GM19463 (cell line): ENCODE results near the gene ERCC2.
"Not testable (repeated sequence)": the region's sequence is repeated elsewhere in the genome, so short reads cannot be mapped to it uniquely, and the experiment has no call there.

ENCODE experiments used
- ATAC-seq: cut with Tn5 transposase; IDR thresholded peaks from one replicate; pipeline ENCODE4 v1.9.1; 2021; ENCODE audit warnings: mild to moderate bottlenecking, moderate library complexity; ENCODE audit not compliant: unreplicated experiment

Gene ERCC2

DNA sequence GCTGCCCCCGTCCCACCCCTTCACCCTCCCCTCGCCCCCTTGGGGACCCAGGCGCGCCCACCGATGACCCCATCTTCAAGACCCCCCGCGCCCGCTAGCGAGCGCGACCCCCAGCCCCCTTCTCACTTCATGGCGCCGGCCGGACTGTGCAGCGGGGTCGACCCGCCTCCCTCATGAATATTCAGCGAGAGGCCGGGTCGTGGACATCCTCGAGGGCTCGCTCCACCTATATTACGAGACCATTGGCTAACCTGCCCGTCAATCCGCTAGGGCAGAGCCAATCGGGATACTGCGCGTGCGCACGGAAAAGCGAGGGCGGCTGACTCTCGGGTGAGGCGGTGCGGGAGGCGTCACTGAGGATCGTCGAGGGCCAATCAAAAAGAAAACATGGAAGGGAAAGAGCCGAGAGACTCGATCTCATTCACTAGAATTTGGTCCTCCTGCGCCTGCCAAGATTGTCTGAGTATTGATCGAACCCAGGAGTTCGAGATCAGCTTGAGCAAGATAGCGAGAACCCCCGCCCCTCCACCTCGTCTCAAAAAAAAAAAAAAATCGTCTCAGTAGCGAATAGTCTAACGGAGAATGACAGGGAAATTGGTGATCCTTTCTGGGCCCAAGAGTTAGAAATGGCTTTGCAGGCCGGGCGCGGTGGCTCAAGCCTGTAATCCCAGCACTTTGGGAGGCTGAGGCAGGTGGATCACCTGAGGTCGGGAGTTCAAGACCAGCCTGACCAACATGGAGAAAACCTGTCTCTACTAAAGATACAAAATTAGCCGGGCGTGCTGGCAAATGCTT lies at the start of gene ERCC2:
TSS of gene ERCC2 (minus strand) at position 164 of the 795 bp plus-strand sequence. CDS start at position 131, 33 bp downstream.
- peak; percentile 98 for ATAC-seq

DNA sequence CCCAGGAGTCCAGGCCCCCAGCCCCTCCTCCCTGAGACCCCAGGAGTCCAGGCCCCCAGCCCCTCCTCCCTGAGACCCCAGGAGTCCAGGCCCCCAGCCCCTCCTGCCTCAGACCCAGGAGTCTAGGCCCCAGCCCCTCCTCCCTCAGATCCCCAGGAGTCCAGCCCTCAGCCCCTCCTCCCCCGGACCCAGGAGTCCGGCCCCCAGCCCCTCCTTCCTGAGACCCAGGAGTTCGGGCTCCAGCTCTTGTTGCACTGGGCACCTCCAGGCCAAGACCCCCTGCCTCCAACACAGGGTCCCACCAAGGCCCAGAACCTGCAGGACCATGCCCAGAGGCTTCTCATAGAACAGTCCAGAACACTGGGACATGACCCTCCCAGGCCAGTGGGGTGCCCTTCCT lies 49.5 kb upstream of the ERCC2 start:
- ATAC-seq: no peak

GRCh38 chr19:45419396-45419795 lies 49.0 kb upstream of the ERCC2 start:
- ATAC-seq: peak; percentile 59

DNA sequence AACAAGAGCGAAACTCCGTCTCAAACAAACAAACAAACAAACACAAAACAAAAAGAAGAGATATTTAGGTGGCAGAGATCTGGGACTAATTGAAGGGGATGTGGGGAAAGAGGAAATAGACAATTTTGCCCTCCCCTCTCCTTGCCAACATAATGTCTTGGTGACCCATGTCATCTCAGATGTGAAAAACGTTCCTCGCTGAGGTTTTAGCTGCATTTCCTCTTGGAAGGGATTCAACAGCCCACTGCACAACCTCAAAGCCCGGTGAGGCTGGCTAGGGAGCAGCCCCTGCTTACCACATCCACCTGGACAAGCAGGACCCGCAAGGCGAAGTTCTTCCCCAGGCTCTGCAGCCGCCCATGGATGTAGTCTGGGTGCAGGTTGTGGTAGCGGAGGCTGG lies 48.4 kb upstream of the ERCC2 start:
- no peak for ATAC-seq

DNA sequence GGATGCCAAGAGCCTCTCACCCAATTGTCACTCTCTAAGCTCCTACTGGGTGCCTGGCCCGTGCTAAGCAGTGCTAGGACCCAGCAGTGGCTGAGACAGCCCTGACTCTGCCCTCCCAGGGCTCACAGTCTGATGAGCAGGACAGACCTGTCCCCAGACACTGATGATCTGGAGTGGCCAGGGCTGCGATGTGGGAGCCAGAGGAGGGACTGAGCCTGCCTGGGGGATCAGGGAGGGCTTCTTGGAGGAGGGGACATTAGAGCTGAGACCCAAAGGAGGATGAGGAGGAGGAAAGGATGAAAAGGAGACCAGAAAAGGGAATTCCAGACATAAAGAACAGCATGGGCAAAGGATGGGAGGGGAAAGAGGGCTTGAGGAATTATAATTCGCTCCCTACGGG lies 46.8 kb upstream of the ERCC2 start:
- ATAC-seq: no peak

- ATAC-seq: no peak
Measured at GRCh38 chr19:45414468-45414867, 44.1 kb upstream of the ERCC2 start.

DNA sequence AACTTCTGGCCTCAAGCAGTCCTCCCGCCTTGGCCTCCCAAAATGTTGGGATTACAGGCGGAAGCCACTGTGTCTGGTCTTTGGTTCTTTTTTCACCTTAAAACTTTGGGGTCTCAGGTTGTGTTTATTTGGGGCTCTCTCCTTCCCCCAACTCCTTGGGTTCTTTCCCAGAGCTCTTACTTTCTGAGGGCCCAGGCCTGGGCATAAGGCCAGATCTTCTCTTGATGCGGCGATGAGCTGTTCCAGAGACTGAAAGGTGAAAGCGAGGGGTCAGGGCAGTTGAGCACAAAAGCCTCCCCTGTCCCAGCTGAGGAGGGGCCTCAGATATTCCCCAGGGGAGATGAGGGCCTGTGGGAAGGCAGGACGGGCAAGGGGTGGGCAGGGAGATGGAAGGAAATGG lies 43.1 kb upstream of the ERCC2 start:
- no peak for ATAC-seq

- ATAC-seq: not testable (repeated sequence)
Measured at GRCh38 chr19:45410330-45410729, 40.0 kb upstream of the ERCC2 start.

- no peak for ATAC-seq
Measured at GRCh38 chr19:45409557-45409920, 39.2 kb upstream of the ERCC2 start.

GRCh38 chr19:45408830-45409556 lies 38.6 kb upstream of the ERCC2 start:
- no peak for ATAC-seq

DNA sequence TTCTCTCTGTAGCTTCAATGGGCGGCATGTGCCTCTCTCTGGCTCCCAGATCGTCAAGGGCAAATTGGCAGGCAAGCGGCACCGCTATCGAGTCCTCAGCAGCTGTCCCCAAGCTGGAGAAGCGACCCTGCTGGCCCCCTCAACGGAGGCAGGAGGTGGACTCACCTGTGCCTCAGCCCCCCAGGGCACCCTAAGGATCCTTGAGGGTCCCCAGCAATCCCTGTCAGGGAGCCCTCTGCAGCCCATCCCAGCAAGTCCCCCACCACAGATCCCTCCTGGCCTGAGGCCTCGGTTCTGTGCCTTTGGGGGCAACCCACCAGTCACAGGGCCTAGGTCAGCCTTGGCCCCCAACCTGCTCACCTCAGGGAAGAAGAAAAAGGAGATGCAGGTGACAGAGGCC lies 37.7 kb upstream of the ERCC2 start:
- ATAC-seq: no peak

- ATAC-seq: not testable (repeated sequence)
Measured at GRCh38 chr19:45407585-45407984, 37.2 kb upstream of the ERCC2 start.

- no peak for ATAC-seq
Measured at GRCh38 chr19:45407091-45407375, 36.7 kb upstream of the ERCC2 start.

DNA sequence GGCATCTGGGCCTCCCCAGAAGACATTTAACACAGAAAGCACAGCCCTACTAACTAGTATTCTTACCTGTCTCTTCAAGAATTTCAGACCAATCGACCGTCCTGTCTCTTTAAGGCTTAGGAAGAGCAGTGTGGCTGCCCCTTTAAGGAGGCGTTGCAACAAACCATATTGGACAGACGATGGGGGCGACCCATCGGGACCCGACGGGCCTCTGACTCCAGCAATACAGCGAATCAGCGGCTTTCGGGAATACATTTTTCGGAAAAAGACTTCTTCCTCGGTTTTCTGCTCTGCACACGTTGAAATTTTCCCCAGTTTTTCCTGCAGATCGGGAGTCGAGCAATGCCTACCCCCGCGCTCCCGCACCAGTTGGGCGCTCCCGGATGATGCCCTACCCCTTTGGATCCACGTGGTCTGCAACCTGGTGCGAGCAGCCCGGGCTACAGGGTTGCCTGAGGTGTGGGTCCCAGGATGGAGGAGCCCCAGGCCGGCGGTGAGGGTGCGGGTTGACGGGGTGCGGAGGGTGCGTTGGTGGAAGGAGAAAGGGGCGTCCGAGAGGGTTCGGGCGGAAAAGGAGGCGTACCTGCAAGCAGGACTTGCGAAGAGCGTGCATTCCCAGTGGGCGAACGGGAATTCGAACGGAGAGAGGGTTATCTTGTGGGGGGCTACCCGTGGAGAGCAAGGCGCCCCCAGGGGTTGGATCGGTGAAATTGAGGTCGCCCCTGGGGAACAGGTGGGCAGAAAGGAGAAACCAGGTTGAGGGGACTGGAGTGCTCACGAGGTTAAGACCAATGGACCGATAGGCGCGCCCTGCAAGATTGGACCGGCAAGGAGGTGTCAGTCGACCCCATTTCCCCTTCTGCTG lies 36.1 kb upstream of the ERCC2 start, which contains the start of gene POLR1G:
TSS of gene POLR1G (plus strand) at position 419 of the 865 bp plus-strand sequence. CDS start at position 472, 53 bp downstream.
- ATAC-seq: peak; percentile 59

- ATAC-seq: peak; percentile 44
Measured at GRCh38 chr19:45405435-45406225, 35.3 kb upstream of the ERCC2 start.

DNA sequence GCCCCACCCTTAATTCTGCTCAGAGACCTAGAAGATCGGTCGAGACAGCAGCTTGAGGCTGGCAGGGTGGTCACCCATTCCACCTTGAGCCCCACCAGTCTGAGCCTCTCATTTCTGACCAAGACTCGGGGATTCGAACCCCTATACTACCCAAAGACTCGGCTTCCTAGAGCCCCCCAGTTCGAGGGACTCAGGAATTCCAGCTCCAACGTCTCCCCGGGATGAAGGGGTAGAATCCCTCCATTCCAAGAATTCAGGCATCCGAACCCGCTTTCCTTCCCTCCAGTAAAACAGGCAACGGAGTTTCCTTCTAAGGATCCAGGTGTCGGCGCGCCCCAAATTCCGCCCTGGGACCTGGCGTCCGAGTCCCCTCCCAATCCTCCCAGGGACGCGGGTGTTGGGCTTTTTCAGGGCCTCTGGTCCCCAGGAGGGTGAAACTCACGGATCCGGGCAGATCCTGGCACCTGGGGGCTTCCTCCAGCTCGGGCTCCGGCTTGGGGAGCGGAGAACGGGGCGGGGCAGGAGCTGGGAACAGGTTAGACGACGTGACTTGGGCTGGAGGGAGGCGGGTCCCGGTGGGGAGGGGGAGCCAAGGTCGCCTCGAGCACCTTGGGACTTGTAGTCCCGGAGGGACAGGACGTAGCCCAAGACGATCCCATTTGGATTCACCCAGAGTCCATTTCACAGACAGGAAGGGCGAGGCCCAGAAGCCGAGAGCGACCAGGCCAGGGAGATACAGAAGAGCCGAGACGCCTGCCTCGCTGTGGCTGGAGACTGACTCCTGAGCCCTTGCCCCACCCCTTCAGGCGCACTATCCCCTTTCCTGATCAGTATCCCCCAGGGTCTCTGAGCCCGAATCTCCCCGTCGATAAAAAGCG lies 34.4 kb upstream of the ERCC2 start, which contains the start of gene PPP1R13L:
TSS of gene PPP1R13L (minus strand) at position 513 of the 878 bp plus-strand sequence. CDS start 6,751 bp downstream, outside the sequence.
- ATAC-seq: peak; percentile 35

DNA sequence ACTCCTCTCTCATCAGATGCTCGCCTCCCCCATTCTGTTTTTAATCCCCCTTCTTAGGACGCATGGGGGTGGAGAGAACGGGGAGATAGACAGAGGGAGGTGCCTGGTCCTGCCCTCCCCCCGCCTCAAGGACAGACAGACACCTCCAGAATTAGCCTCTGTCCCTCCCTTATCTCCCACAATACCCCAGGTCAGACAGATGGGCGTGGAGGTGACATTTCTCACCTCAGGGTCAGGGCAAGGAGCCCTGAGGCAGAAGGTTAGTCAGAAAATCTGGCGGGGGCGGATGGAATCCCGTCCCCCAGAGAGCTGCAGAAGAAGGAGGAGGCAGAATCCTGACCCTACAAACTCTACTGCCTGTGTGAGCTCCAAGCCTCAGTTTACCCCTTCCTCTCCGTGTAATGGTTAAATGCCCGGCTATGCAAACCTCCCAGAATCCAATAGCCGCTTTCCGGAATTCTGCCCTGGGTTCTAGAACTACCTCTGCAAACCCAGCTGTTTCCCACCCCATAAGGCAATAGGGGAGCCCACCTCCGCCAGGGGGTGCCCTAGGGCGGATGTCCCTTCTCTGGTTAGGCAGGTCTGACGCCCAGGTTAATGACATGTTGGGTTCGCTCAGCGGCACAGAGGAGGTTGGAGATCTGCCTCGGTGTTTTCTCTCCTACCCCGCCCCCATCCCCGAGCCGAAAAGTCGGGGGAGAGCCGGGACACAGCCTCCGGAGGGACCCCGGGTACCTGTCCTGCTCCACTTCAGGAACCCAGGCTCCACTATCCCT lies 33.6 kb upstream of the ERCC2 start:
- ATAC-seq: no peak

DNA sequence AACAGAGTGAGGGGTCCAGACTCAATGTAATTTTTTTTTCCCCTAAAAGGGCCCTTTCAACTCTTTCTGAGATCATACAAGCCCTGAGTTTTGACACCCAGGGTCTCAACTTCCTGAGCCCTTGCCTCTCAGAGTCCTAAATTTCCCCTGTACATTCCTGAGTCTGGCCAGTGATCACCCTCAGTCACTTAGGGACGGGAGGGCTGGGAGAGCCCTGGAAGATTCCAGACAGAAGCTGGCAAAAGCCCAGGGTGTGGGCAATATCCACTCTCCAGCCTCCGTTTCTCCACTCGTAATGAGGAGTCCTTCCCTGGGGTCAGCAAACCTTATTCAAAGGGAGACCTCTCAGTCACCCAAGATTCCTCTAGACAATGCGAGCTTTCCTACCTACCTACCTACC lies 32.9 kb upstream of the ERCC2 start:
- no peak for ATAC-seq
